Measurements from ENCODE around the gene ZFYVE28. TPM values are rescaled to one million over a fixed set of nuclear protein-coding genes. Genes with fewer than 3 reads are reported as not detected.

ZFYVE28 gene
- total RNA-seq, 6 experiments from 2014 or later = 2.5 to 9.6 (median 4.8) TPM

- Histone ChIP-seq H3K27ac (no peak overlapping the region), H3K36me3 (no peaks in the 10 kb centered on the region), H3K4me3 (no peak overlapping the region), H3K4me1 (peaks cover 0 to 2% (median under 1%) of the 10 kb centered on the region in 4 donors), H3K9me3 (no peaks in the 10 kb centered on the region), H3K27me3 (no peaks in the 10 kb centered on the region)
- intact Hi-C loops (cut with DNase I) = no loop called here
- no CpG with 5 or more reads among the region's 27 CpGs for WGBS (ENCODE audit: insufficient coverage, low coverage, low lambda C conversion rate, missing lambda C conversion rate)
- ATAC-seq = no peak
- TF ChIP-seq POLR2A (IDR thresholded peaks at IDR 0.05) = no peak
- TF ChIP-seq, protein P1, sequence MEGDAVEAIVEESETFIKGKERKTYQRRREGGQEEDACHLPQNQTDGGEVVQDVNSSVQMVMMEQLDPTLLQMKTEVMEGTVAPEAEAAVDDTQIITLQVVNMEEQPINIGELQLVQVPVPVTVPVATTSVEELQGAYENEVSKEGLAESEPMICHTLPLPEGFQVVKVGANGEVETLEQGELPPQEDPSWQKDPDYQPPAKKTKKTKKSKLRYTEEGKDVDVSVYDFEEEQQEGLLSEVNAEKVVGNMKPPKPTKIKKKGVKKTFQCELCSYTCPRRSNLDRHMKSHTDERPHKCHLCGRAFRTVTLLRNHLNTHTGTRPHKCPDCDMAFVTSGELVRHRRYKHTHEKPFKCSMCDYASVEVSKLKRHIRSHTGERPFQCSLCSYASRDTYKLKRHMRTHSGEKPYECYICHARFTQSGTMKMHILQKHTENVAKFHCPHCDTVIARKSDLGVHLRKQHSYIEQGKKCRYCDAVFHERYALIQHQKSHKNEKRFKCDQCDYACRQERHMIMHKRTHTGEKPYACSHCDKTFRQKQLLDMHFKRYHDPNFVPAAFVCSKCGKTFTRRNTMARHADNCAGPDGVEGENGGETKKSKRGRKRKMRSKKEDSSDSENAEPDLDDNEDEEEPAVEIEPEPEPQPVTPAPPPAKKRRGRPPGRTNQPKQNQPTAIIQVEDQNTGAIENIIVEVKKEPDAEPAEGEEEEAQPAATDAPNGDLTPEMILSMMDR (IDR thresholded peaks at IDR 0.05) = no peak
- peak in 2 of 3 donors; percentile 12 to 51 for DNase-seq
These were observed 147.0 kb downstream of the ZFYVE28 start for GRCh38 chr4:2271279-2272025.

- H3K4me3 ChIP-seq = no peak overlapping the region
- H3K27ac ChIP-seq = no peak overlapping the region
- peak in 2 of 3 donors; percentile 20 to 47 for DNase-seq
- intact Hi-C loops (cut with DNase I) = no loop called here
- no peak for ATAC-seq
- no peak for TF ChIP-seq POLR2A (IDR thresholded peaks at IDR 0.05)
- TF ChIP-seq, protein P1 (IDR thresholded peaks at IDR 0.05) = no peak
- peaks cover 0 to 9% (median 1%) of the 10 kb centered on the region in 4 donors for H3K4me1 ChIP-seq
- no peaks in the 10 kb centered on the region for H3K9me3 ChIP-seq
- H3K36me3 ChIP-seq = no peaks in the 10 kb centered on the region
- H3K27me3 ChIP-seq = no peaks in the 10 kb centered on the region
- no CpG with 5 or more reads among the region's 34 CpGs for WGBS (ENCODE audit: insufficient coverage, low coverage, low lambda C conversion rate, missing lambda C conversion rate)
These were observed 147.9 kb downstream of the ZFYVE28 start for GRCh38 chr4:2270341-2271165.

GRCh38 chr4:2269618-2270163 is 148.8 kb downstream of the ZFYVE28 start:
- intact Hi-C loops (cut with DNase I) = no loop called here
- 79% methylated on average over 9 of the region's 12 CpGs for WGBS (ENCODE audit: insufficient coverage, low coverage, low lambda C conversion rate, missing lambda C conversion rate)
- Histone ChIP-seq H3K4me1 (peaks cover 0 to 9% (median 1%) of the 10 kb centered on the region in 4 donors), H3K27ac (no peak overlapping the region), H3K4me3 (no peak overlapping the region), H3K36me3 (no peaks in the 10 kb centered on the region), H3K27me3 (no peaks in the 10 kb centered on the region), H3K9me3 (no peaks in the 10 kb centered on the region)
- ATAC-seq (no peak), DNase-seq (peak in 2 of 3 donors; percentile 15 to 54)
- TF ChIP-seq, protein P1 (IDR thresholded peaks at IDR 0.05) = no peak
- no peak for TF ChIP-seq POLR2A (IDR thresholded peaks at IDR 0.05)

DNA sequence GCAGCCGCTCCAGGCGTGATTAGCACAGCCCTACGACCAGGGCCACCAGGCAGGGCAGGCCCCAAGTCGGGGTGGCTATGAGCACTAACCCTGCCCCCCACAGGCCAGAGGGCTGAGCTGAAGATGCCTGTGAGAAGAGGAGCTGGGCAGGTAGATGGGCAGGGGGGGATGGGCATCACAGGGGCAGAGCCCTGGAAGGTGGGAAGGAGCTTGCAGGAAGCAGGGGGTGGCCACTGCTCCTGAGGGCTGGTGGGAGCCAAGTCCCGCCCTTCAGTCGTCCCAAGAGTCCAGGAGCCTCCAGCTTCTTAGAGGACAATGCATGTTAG is 149.3 kb downstream of the ZFYVE28 start:
- H3K36me3 ChIP-seq = no peaks in the 10 kb centered on the region
- intact Hi-C loops (cut with DNase I) = no loop called here
- DNase-seq (peak in 2 of 3 donors; percentile 17 to 52), ATAC-seq (no peak)
- H3K27ac ChIP-seq = no peak overlapping the region
- no peak for TF ChIP-seq POLR2A (IDR thresholded peaks at IDR 0.05)
- TF ChIP-seq, protein P1 (IDR thresholded peaks at IDR 0.05) = no peak
- peaks cover 0 to 9% (median 1%) of the 10 kb centered on the region in 4 donors for H3K4me1 ChIP-seq
- no peak overlapping the region for H3K4me3 ChIP-seq
- no peaks in the 10 kb centered on the region for H3K27me3 ChIP-seq
- 65% methylated on average over 2 of the region's 6 CpGs for WGBS (ENCODE audit: insufficient coverage, low coverage, low lambda C conversion rate, missing lambda C conversion rate)
- H3K9me3 ChIP-seq = no peaks in the 10 kb centered on the region
